ENCODE results near the gene CELF1. TPM values are rescaled to one million over a fixed set of nuclear protein-coding genes. Genes with fewer than 3 reads are reported as not detected.

CELF1 gene
- total and polyA plus RNA-seq, 5 donors from 2014 or later: 30.8 to 124 (median 52.4) TPM

GRCh38 chr11:47506373-47506772 lies 46.6 kb downstream of the CELF1 start:
- peaks cover 29% of the 10 kb centered on the region for H3K4me1 ChIP-seq (ENCODE audit: control insufficient read depth, insufficient read depth, low read length, poor library complexity, severe bottlenecking)
- Mint-ChIP-seq H3K9me3 (no peaks in the 10 kb centered on the region), H3K4me1 (peaks cover 47 to 88% (median 65%) of the 10 kb centered on the region in 4 donors), H3K4me3 (no peak overlapping the region), H3K27me3 (no peaks in the 10 kb centered on the region), H3K36me3 (peaks cover 10% of the 10 kb centered on the region), H3K27ac (peak overlapping the region in 2 of 3 donors; percentile 59 to 89)
- DNase-seq: no peak
- H3K27me3 ChIP-seq (ENCODE audit: control insufficient read depth, insufficient read depth, low read length): no peaks in the 10 kb centered on the region
- no peak overlapping the region for H3K27ac ChIP-seq (ENCODE audit: insufficient read depth, low read length, poor library complexity, severe bottlenecking)
- no peak overlapping the region for H3K4me3 ChIP-seq (ENCODE audit: low read depth, low read length)
- no peaks in the 10 kb centered on the region for H3K9me3 ChIP-seq (ENCODE audit: control insufficient read depth in 2 of 2, low read length in 2 of 2)
- no peak for ATAC-seq (ENCODE audit: low read depth in 2 of 2)
- peaks cover 10% of the 10 kb centered on the region for H3K36me3 ChIP-seq (ENCODE audit: control insufficient read depth, insufficient read depth, low read length)

- ATAC-seq (ENCODE audit: low read depth in 2 of 2): no peak
- Histone ChIP-seq H3K27ac (ENCODE audit: insufficient read depth, low read length, poor library complexity, severe bottlenecking) (no peak overlapping the region), H3K9me3 (ENCODE audit: control insufficient read depth in 2 of 2, low read length in 2 of 2) (no peaks in the 10 kb centered on the region), H3K4me1 (ENCODE audit: control insufficient read depth, insufficient read depth, low read length, poor library complexity, severe bottlenecking) (peaks cover 25% of the 10 kb centered on the region), H3K36me3 (ENCODE audit: control insufficient read depth, insufficient read depth, low read length) (peaks cover 16% of the 10 kb centered on the region), H3K4me3 (ENCODE audit: low read depth, low read length) (no peak overlapping the region), H3K27me3 (ENCODE audit: control insufficient read depth, insufficient read depth, low read length) (no peaks in the 10 kb centered on the region)
- DNase-seq: no peak
- Mint-ChIP-seq H3K9me3 (no peaks in the 10 kb centered on the region), H3K36me3 (peaks cover 20% of the 10 kb centered on the region), H3K27ac (peak overlapping the region; percentile 39 to 80 (median 79)), H3K4me3 (no peak overlapping the region), H3K27me3 (no peaks in the 10 kb centered on the region), H3K4me1 (peaks cover 46 to 88% (median 68%) of the 10 kb centered on the region in 4 donors)
Observed at GRCh38 chr11:47504910-47505309, 48.0 kb downstream of the CELF1 start.

GRCh38 chr11:47503227-47503626 lies 49.7 kb downstream of the CELF1 start:
- Mint-ChIP-seq H3K9me3 (no peaks in the 10 kb centered on the region), H3K27ac (peak overlapping the region in 1 of 3 donors; percentile 6), H3K27me3 (no peaks in the 10 kb centered on the region), H3K4me1 (peaks cover 36 to 84% (median 62%) of the 10 kb centered on the region in 4 donors), H3K4me3 (no peak overlapping the region), H3K36me3 (peaks cover 26% of the 10 kb centered on the region)
- peaks cover 25% of the 10 kb centered on the region for H3K36me3 ChIP-seq (ENCODE audit: control insufficient read depth, insufficient read depth, low read length)
- ATAC-seq (ENCODE audit: low read depth in 2 of 2) (no peak), DNase-seq (no peak)
- H3K4me1 ChIP-seq (ENCODE audit: control insufficient read depth, insufficient read depth, low read length, poor library complexity, severe bottlenecking): peaks cover 13% of the 10 kb centered on the region
- no peak overlapping the region for H3K27ac ChIP-seq (ENCODE audit: insufficient read depth, low read length, poor library complexity, severe bottlenecking)
- H3K27me3 ChIP-seq (ENCODE audit: control insufficient read depth, insufficient read depth, low read length): no peaks in the 10 kb centered on the region
- H3K9me3 ChIP-seq (ENCODE audit: control insufficient read depth in 2 of 2, low read length in 2 of 2): no peaks in the 10 kb centered on the region
- no peak overlapping the region for H3K4me3 ChIP-seq (ENCODE audit: low read depth, low read length)

- Histone ChIP-seq H3K9me3 (ENCODE audit: control insufficient read depth in 2 of 2, low read length in 2 of 2) (no peaks in the 10 kb centered on the region), H3K4me3 (ENCODE audit: low read depth, low read length) (no peak overlapping the region), H3K27me3 (ENCODE audit: control insufficient read depth, insufficient read depth, low read length) (no peaks in the 10 kb centered on the region), H3K4me1 (ENCODE audit: control insufficient read depth, insufficient read depth, low read length, poor library complexity, severe bottlenecking) (peaks cover 8% of the 10 kb centered on the region), H3K27ac (ENCODE audit: insufficient read depth, low read length, poor library complexity, severe bottlenecking) (no peak overlapping the region), H3K36me3 (ENCODE audit: control insufficient read depth, insufficient read depth, low read length) (peaks cover 25% of the 10 kb centered on the region)
- Mint-ChIP-seq H3K4me3 (no peak overlapping the region), H3K36me3 (peaks cover 26% of the 10 kb centered on the region), H3K4me1 (peaks cover 35 to 79% (median 60%) of the 10 kb centered on the region in 4 donors), H3K27me3 (no peaks in the 10 kb centered on the region), H3K9me3 (no peaks in the 10 kb centered on the region), H3K27ac (peak overlapping the region in 1 of 3 donors; percentile 4)
- no peak for ATAC-seq (ENCODE audit: low read depth in 2 of 2)
- DNase-seq: no peak
Observed at GRCh38 chr11:47502767-47503166, 50.2 kb downstream of the CELF1 start.

- DNase-seq (no peak), ATAC-seq (ENCODE audit: low read depth in 2 of 2) (no peak)
- Histone ChIP-seq H3K27ac (ENCODE audit: insufficient read depth, low read length, poor library complexity, severe bottlenecking) (no peak overlapping the region), H3K27me3 (ENCODE audit: control insufficient read depth, insufficient read depth, low read length) (no peaks in the 10 kb centered on the region), H3K4me3 (ENCODE audit: low read depth, low read length) (no peak overlapping the region), H3K9me3 (ENCODE audit: control insufficient read depth in 2 of 2, low read length in 2 of 2) (no peaks in the 10 kb centered on the region), H3K36me3 (ENCODE audit: control insufficient read depth, insufficient read depth, low read length) (peaks cover 31% of the 10 kb centered on the region), H3K4me1 (ENCODE audit: control insufficient read depth, insufficient read depth, low read length, poor library complexity, severe bottlenecking) (peaks cover 3% of the 10 kb centered on the region)
- Mint-ChIP-seq H3K9me3 (no peaks in the 10 kb centered on the region), H3K4me3 (peak overlapping the region in 1 of 4 donors; percentile 0), H3K27me3 (no peaks in the 10 kb centered on the region), H3K27ac (peak overlapping the region; percentile 12 to 74 (median 38)), H3K36me3 (peaks cover 19% of the 10 kb centered on the region), H3K4me1 (peaks cover 22 to 63% (median 45%) of the 10 kb centered on the region in 4 donors)
Observed at GRCh38 chr11:47501101-47501500, 51.8 kb downstream of the CELF1 start.

GRCh38 chr11:47500121-47500520 lies 52.8 kb downstream of the CELF1 start:
- Histone ChIP-seq H3K27me3 (ENCODE audit: control insufficient read depth, insufficient read depth, low read length) (no peaks in the 10 kb centered on the region), H3K4me1 (ENCODE audit: control insufficient read depth, insufficient read depth, low read length, poor library complexity, severe bottlenecking) (peaks cover 3% of the 10 kb centered on the region), H3K9me3 (ENCODE audit: control insufficient read depth in 2 of 2, low read length in 2 of 2) (no peaks in the 10 kb centered on the region), H3K36me3 (ENCODE audit: control insufficient read depth, insufficient read depth, low read length) (peaks cover 37% of the 10 kb centered on the region), H3K27ac (ENCODE audit: insufficient read depth, low read length, poor library complexity, severe bottlenecking) (peak overlapping the region; percentile 28), H3K4me3 (ENCODE audit: low read depth, low read length) (no peak overlapping the region)
- H3K4me3 Mint-ChIP-seq: no peak overlapping the region
- H3K4me1 Mint-ChIP-seq: peaks cover 20 to 56% (median 42%) of the 10 kb centered on the region in 4 donors
- no peaks in the 10 kb centered on the region for H3K9me3 Mint-ChIP-seq
- peak overlapping the region in 2 of 3 donors; percentile 48 to 74 for H3K27ac Mint-ChIP-seq
- ATAC-seq (ENCODE audit: low read depth in 2 of 2): no peak
- no peak for DNase-seq
- H3K27me3 Mint-ChIP-seq: no peaks in the 10 kb centered on the region
- peaks cover 19% of the 10 kb centered on the region for H3K36me3 Mint-ChIP-seq

- H3K4me1 Mint-ChIP-seq: peaks cover 17 to 53% (median 39%) of the 10 kb centered on the region in 4 donors
- no peak overlapping the region for H3K4me3 Mint-ChIP-seq
- no peak for DNase-seq
Observed at GRCh38 chr11:47499614-47500013, 53.3 kb downstream of the CELF1 start.

GRCh38 chr11:47499161-47499560 lies 53.8 kb downstream of the CELF1 start:
- Histone ChIP-seq H3K4me1 (ENCODE audit: control insufficient read depth, insufficient read depth, low read length, poor library complexity, severe bottlenecking) (peaks cover 3% of the 10 kb centered on the region), H3K27me3 (ENCODE audit: control insufficient read depth, insufficient read depth, low read length) (no peaks in the 10 kb centered on the region), H3K27ac (ENCODE audit: insufficient read depth, low read length, poor library complexity, severe bottlenecking) (no peak overlapping the region), H3K4me3 (ENCODE audit: low read depth, low read length) (no peak overlapping the region), H3K36me3 (ENCODE audit: control insufficient read depth, insufficient read depth, low read length) (peaks cover 46% of the 10 kb centered on the region), H3K9me3 (ENCODE audit: control insufficient read depth in 2 of 2, low read length in 2 of 2) (no peaks in the 10 kb centered on the region)
- H3K36me3 Mint-ChIP-seq: peaks cover 16% of the 10 kb centered on the region
- no peaks in the 10 kb centered on the region for H3K27me3 Mint-ChIP-seq
- H3K4me1 Mint-ChIP-seq: peaks cover 18 to 52% (median 39%) of the 10 kb centered on the region in 4 donors
- peak overlapping the region; percentile 38 to 87 (median 74) for H3K27ac Mint-ChIP-seq
- DNase-seq (no peak), ATAC-seq (ENCODE audit: low read depth in 2 of 2) (no peak)
- H3K9me3 Mint-ChIP-seq: no peaks in the 10 kb centered on the region
- H3K4me3 Mint-ChIP-seq: peak overlapping the region in 1 of 4 donors; percentile 12

More at GRCh38 chr11:47499614-47500013, 53.3 kb downstream of the CELF1 start:
- Histone ChIP-seq H3K36me3 (ENCODE audit: control insufficient read depth, insufficient read depth, low read length) (peaks cover 42% of the 10 kb centered on the region), H3K4me1 (ENCODE audit: control insufficient read depth, insufficient read depth, low read length, poor library complexity, severe bottlenecking) (peaks cover 3% of the 10 kb centered on the region), H3K9me3 (ENCODE audit: control insufficient read depth in 2 of 2, low read length in 2 of 2) (no peaks in the 10 kb centered on the region), H3K27me3 (ENCODE audit: control insufficient read depth, insufficient read depth, low read length) (no peaks in the 10 kb centered on the region), H3K27ac (ENCODE audit: insufficient read depth, low read length, poor library complexity, severe bottlenecking) (no peak overlapping the region), H3K4me3 (ENCODE audit: low read depth, low read length) (no peak overlapping the region)
- Mint-ChIP-seq H3K36me3 (peaks cover 16% of the 10 kb centered on the region), H3K9me3 (no peaks in the 10 kb centered on the region), H3K27me3 (no peaks in the 10 kb centered on the region), H3K27ac (peak overlapping the region; percentile 38 to 87 (median 74))
- no peak for ATAC-seq (ENCODE audit: low read depth in 2 of 2)

Data from CD4-positive, CD25-positive, alpha-beta regulatory T cell (primary cell).